Caco-2 (cell line): ENCODE measurements around the gene LRBA. TPM values are rescaled to one million over a fixed set of nuclear protein-coding genes. Genes with fewer than 3 reads are reported as not detected.

Experiments used
- BruUV-seq: library from RNA; stranded (reverse); fragments of 400-500 nt; replicated peaks from 2 replicates; lab custom pipeline; 2021; lab: Mats Ljungman, UMichigan
- CTCF ChIA-PET: fragments of 300-600 bp; sonication (Branson Sonifier 250); formaldehyde crosslinking; loops from one replicate; lab custom pipeline; 2022; ENCODE audit warnings: antibody characterized with exemption; lab: Charles Lee
- POLR2A ChIA-PET: fragments of 300-600 bp; sonication (Branson Sonifier 250); formaldehyde crosslinking; loops from one replicate; lab custom pipeline; 2022; ENCODE audit warnings: antibody characterized with exemption; lab: Charles Lee
- DNase-seq, 2 experiments: peaks; one replicate each; pipeline versions ENCODE4 v3.0.0 to v3.0.0-alpha.2; 2020 to 2022
- H3K27me3 ChIP-seq: replicated peaks from 2 replicates; pipeline ENCODE4 v1.6.0; 2011; ENCODE audit warnings: low read length; ENCODE audit not compliant: control insufficient read depth, insufficient read depth
- H3K36me3 ChIP-seq: 2 replicates; pipeline ENCODE4 v1.5.1; 2011; ENCODE audit warnings: low read length; ENCODE audit not compliant: control insufficient read depth, insufficient read depth
- H3K4me1 ChIP-seq: fragments of 250-450 bp; sonication (Bioruptor Pico); 2 replicates; pipeline ENCODE4 v1.5.1; 2020; ENCODE audit warnings: mild to moderate bottlenecking
- H3K4me3 ChIP-seq: 2 replicates; pipeline ENCODE4 v1.5.1; 2011; ENCODE audit warnings: low read depth, mild to moderate bottlenecking, control low read depth, low read length
- H3K9me3 ChIP-seq: fragments of 250-450 bp; sonication (Bioruptor Pico); 2 replicates; pipeline ENCODE4 v1.5.1; 2020; ENCODE audit warnings: mild to moderate bottlenecking, moderate library complexity
- H3K27ac Mint-ChIP-seq: one replicate; pipeline ENCODE4 v1.8.0; 2022; ENCODE audit warnings: mixed read lengths; ENCODE audit not compliant: unreplicated experiment
- H3K27me3 Mint-ChIP-seq: one replicate; pipeline ENCODE4 v1.8.0; 2022; ENCODE audit warnings: mixed read lengths; ENCODE audit not compliant: insufficient read depth, unreplicated experiment
- H3K36me3 Mint-ChIP-seq: one replicate; pipeline ENCODE4 v1.8.0; 2022; ENCODE audit warnings: mild to moderate bottlenecking, mixed read lengths; ENCODE audit not compliant: insufficient read depth, unreplicated experiment
- H3K4me1 Mint-ChIP-seq: one replicate; pipeline ENCODE4 v1.8.0; 2022; ENCODE audit warnings: low read depth, mixed read lengths; ENCODE audit not compliant: unreplicated experiment
- H3K4me3 Mint-ChIP-seq: one replicate; pipeline ENCODE4 v1.8.0; 2022; ENCODE audit warnings: mild to moderate bottlenecking, moderate library complexity, mixed read lengths; ENCODE audit not compliant: unreplicated experiment
- H3K9me3 Mint-ChIP-seq: one replicate; pipeline ENCODE4 v1.8.0; 2022; ENCODE audit warnings: mixed read lengths; ENCODE audit not compliant: unreplicated experiment
- intact Hi-C: fragments of 100-400 bp; cut with micrococcal nuclease; formaldehyde crosslinking; loops from one replicate; pipeline ENCODE4 v1.10.0; 2022; ENCODE audit not compliant: unreplicated experiment
- total RNA-seq: library from RNA; stranded (reverse); gene quantifications from 2 replicates; pipeline ENCODE4 v1.2.3, GENCODE V29; 2022
- TF ChIP-seq, protein P1 (sequence below), 2 experiments: fragments of 200-600 bp in 1 of 2; IDR thresholded peaks; 1 replicate in 1 of 2; 2 replicates in 1 of 2; pipeline versions ENCODE4 v1.5.1 to v1.8.0; 2011 to 2022; ENCODE audit warnings: antibody characterized with exemption in 1 of 2, control low read depth in 1 of 2, inconsistent platforms in 1 of 2, low read depth in 1 of 2, low read length in 1 of 2, mild to moderate bottlenecking in 1 of 2, moderate library complexity in 1 of 2; ENCODE audit not compliant: insufficient read depth in 1 of 2, severe bottlenecking in 1 of 2, unreplicated experiment in 1 of 2

The LRBA gene
- total RNA-seq, 1 experiment from 2014 or later: 53.2 TPM

DNA sequence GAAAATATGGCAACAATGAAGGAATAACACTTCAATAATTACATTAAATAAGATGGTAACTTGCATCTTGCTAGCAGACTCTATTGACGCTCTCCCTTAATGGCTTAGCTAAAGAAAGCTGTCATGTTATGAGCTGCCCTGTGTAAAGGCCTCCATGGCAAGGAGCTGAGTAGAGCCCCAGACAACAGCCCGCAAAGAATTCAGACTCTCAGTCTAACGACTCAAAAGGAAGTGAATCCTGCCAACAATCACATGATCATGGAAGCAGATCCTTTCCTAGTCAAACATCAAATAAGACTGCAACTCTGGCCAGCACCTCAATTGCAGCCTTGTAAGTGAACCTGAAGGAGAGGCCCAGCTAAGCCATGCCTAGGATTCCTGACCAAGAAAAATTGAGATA is 275.5 kb downstream of the LRBA start:
- H3K4me1 ChIP-seq: no peaks in the 10 kb centered on the region
- no peaks in the 10 kb centered on the region for H3K27me3 Mint-ChIP-seq
- ChIA-PET CTCF (no interaction called here), POLR2A (no interaction called here)
- TF ChIP-seq, protein P1, sequence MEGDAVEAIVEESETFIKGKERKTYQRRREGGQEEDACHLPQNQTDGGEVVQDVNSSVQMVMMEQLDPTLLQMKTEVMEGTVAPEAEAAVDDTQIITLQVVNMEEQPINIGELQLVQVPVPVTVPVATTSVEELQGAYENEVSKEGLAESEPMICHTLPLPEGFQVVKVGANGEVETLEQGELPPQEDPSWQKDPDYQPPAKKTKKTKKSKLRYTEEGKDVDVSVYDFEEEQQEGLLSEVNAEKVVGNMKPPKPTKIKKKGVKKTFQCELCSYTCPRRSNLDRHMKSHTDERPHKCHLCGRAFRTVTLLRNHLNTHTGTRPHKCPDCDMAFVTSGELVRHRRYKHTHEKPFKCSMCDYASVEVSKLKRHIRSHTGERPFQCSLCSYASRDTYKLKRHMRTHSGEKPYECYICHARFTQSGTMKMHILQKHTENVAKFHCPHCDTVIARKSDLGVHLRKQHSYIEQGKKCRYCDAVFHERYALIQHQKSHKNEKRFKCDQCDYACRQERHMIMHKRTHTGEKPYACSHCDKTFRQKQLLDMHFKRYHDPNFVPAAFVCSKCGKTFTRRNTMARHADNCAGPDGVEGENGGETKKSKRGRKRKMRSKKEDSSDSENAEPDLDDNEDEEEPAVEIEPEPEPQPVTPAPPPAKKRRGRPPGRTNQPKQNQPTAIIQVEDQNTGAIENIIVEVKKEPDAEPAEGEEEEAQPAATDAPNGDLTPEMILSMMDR (IDR thresholded peaks at IDR 0.05; ENCODE audit: insufficient read depth in 1 of 2, low read depth in 1 of 2, low read length in 1 of 2, severe bottlenecking in 1 of 2, unreplicated experiment in 1 of 2): no peak
- H3K9me3 ChIP-seq: peaks cover 19% of the 10 kb centered on the region
- peaks cover 13% of the 10 kb centered on the region for H3K9me3 Mint-ChIP-seq
- no peaks in the 10 kb centered on the region; the same call in 1 of the 2 replicates for H3K36me3 ChIP-seq
- H3K4me3 ChIP-seq: no peak overlapping the region
- no TSS peak for BruUV-seq
- DNase-seq: no peak
- H3K4me1 Mint-ChIP-seq: peaks cover 9% of the 10 kb centered on the region
- no peaks in the 10 kb centered on the region for H3K27me3 ChIP-seq
- no peak overlapping the region for H3K27ac Mint-ChIP-seq
- intact Hi-C loops: no loop called here
- no peak overlapping the region for H3K4me3 Mint-ChIP-seq
- H3K36me3 Mint-ChIP-seq: peaks cover 4% of the 10 kb centered on the region

DNA sequence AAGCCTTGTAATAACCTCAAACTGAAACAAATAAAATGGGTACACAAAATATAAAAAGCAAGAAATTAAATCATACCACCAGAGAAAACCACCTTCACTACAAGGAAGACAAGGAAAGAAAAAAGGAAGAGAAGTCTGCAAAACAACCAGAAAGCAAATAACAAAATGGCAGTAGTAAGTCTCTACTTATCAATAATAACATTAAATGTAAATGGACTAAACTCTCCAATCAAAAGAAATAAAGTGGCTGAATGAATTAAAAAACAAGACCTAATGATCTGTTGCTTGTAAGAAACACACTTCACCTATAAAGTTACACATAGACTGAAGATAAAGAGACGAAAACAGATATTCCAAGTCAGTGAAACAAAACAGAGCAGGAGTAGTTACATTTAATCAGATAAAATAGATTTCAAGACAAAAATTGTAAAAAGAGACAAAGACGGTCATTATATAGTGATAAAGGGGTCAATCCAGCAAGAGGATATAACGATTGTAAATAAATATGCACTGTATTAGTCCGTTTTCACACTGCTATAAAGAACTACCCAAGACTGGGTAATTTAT is 289.0 kb downstream of the LRBA start:
- intact Hi-C loops: no loop called here
- H3K4me1 ChIP-seq: peaks cover 11% of the 10 kb centered on the region; the same call in 1 of the 2 replicates
- H3K9me3 ChIP-seq: no peaks in the 10 kb centered on the region
- Mint-ChIP-seq H3K36me3 (peaks cover 35% of the 10 kb centered on the region), H3K27me3 (no peaks in the 10 kb centered on the region), H3K4me1 (peaks cover 6% of the 10 kb centered on the region), H3K9me3 (peaks cover 15% of the 10 kb centered on the region), H3K27ac (no peak overlapping the region), H3K4me3 (no peak overlapping the region)
- no peak for DNase-seq
- TF ChIP-seq, protein P1 (IDR thresholded peaks at IDR 0.05; ENCODE audit: insufficient read depth in 1 of 2, low read depth in 1 of 2, low read length in 1 of 2, severe bottlenecking in 1 of 2, unreplicated experiment in 1 of 2): no peak
- no peak overlapping the region for H3K4me3 ChIP-seq
- H3K36me3 ChIP-seq: peaks cover 1% of the 10 kb centered on the region; the same call in 1 of the 2 replicates
- CTCF ChIA-PET: no interaction called here
- H3K27me3 ChIP-seq: no peaks in the 10 kb centered on the region
- POLR2A ChIA-PET: no interaction called here
- BruUV-seq: no TSS peak

DNA sequence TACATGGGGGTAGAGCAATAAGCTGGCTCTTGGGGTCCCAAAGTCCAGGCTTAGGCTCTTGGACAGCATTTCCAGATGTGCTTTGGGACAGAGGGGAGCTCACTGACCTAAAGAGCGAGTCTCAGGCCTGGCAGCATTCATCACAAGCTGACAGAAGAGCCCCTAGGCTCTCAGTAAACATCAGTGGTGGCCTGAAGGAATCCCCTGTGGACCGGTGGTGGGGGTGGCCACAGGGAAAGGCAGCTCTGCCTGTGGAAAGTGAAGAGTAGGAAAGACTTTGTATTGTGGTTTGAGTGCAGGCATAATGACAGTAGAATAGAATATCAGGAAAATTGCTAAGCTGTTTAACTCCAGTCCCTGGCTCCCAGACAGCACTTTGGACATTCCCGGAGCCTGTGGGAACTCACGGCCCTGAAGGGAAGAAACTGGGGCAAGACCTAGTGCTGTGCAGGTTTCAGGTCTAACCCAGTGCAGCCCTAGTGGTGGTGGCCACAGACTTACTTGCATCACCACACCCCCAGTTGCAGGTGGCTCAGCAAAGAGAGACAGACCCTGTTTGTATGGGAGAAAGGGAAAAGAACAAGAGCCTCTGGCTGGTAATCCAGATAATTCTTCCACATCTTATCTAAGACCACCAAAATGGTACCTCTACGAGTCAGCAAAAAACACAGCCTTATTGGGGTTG is 291.2 kb downstream of the LRBA start:
- Mint-ChIP-seq H3K4me1 (peaks cover 6% of the 10 kb centered on the region), H3K27ac (no peak overlapping the region), H3K27me3 (no peaks in the 10 kb centered on the region), H3K4me3 (no peak overlapping the region), H3K36me3 (peaks cover 25% of the 10 kb centered on the region), H3K9me3 (peaks cover 15% of the 10 kb centered on the region)
- POLR2A ChIA-PET: no interaction called here
- no TSS peak for BruUV-seq
- peaks cover 1% of the 10 kb centered on the region; the same call in 1 of the 2 replicates for H3K36me3 ChIP-seq
- H3K27me3 ChIP-seq: no peaks in the 10 kb centered on the region
- TF ChIP-seq, protein P1 (IDR thresholded peaks at IDR 0.05; ENCODE audit: insufficient read depth in 1 of 2, low read depth in 1 of 2, low read length in 1 of 2, severe bottlenecking in 1 of 2, unreplicated experiment in 1 of 2): no peak
- H3K9me3 ChIP-seq: no peaks in the 10 kb centered on the region
- H3K4me3 ChIP-seq: no peak overlapping the region
- CTCF ChIA-PET: no interaction called here
- intact Hi-C loops: loop anchor here (2.0 kb wide), 1 partner anchor 143 kb away; no protein-coding TSS in a partner anchor
- H3K4me1 ChIP-seq: peaks cover 11% of the 10 kb centered on the region; the same call in 1 of the 2 replicates
- no peak for DNase-seq
